ENCODE results near the gene ARV1.
A peak's percentile ranks its signal among the peaks of the same experiment; 100 is the strongest.
"Not testable (repeated sequence)": the region's sequence is repeated elsewhere in the genome, so short reads cannot be mapped to it uniquely, and the experiment has no call there.

The ARV1 gene

GRCh38 chr1:230976825-230977747, 1.8 kb upstream of the ARV1 start:
- DNase-seq (ENCODE audit: low spot score), result peak; percentile 51

- DNase-seq (ENCODE audit: low spot score), result peak; percentile 4
Measured at GRCh38 chr1:230977761-230978490, 968 bp upstream of the ARV1 start.

- no peak for DNase-seq (ENCODE audit: low spot score)
Measured at GRCh38 chr1:230979389-230979716, 459 bp downstream of the ARV1 start.

- DNase-seq (ENCODE audit: low spot score), result peak; percentile 5
Measured at GRCh38 chr1:230979952-230980351, 1.1 kb downstream of the ARV1 start.

GRCh38 chr1:230982696-230983095, 3.8 kb downstream of the ARV1 start:
- DNase-seq (ENCODE audit: low spot score), result no peak

- no peak for DNase-seq (ENCODE audit: low spot score)
Measured at GRCh38 chr1:230983811-230984210, 4.9 kb downstream of the ARV1 start.

GRCh38 chr1:230984622-230985515, 6.0 kb downstream of the ARV1 start:
- DNase-seq (ENCODE audit: low spot score), result not testable (repeated sequence)

GRCh38 chr1:230985711-230986110, 6.8 kb downstream of the ARV1 start:
- no peak for DNase-seq (ENCODE audit: low spot score)

GRCh38 chr1:230986976-230987375, 8.1 kb downstream of the ARV1 start:
- no peak for DNase-seq (ENCODE audit: low spot score)

GRCh38 chr1:230987448-230987847, 8.6 kb downstream of the ARV1 start:
- DNase-seq (ENCODE audit: low spot score), result no peak

- DNase-seq (ENCODE audit: low spot score), result no peak
Measured at GRCh38 chr1:230992100-230992774, 13.3 kb downstream of the ARV1 start.

- DNase-seq (ENCODE audit: low spot score), result no peak
Measured at GRCh38 chr1:230994860-230995259, 16.0 kb downstream of the ARV1 start.

- DNase-seq (ENCODE audit: low spot score), result no peak
Measured at GRCh38 chr1:231000201-231000600, 21.3 kb downstream of the ARV1 start.

GRCh38 chr1:231000639-231001038, 21.7 kb downstream of the ARV1 start:
- DNase-seq (ENCODE audit: low spot score), result no peak

- DNase-seq (ENCODE audit: low spot score), result no peak
Measured at GRCh38 chr1:231001892-231002291, 23.0 kb downstream of the ARV1 start.

- DNase-seq (ENCODE audit: low spot score), result not testable (repeated sequence)
Measured at GRCh38 chr1:231007535-231007934, 28.6 kb downstream of the ARV1 start.

- DNase-seq (ENCODE audit: low spot score), result no peak
Measured at GRCh38 chr1:231011360-231011759, 32.5 kb downstream of the ARV1 start.

- no peak for DNase-seq (ENCODE audit: low spot score)
Measured at GRCh38 chr1:231011963-231012362, 33.1 kb downstream of the ARV1 start.

- DNase-seq (ENCODE audit: low spot score), result no peak
Measured at GRCh38 chr1:231013391-231014015, 34.6 kb downstream of the ARV1 start.

- DNase-seq (ENCODE audit: low spot score), result no peak
Measured at GRCh38 chr1:231016234-231016633, 37.3 kb downstream of the ARV1 start.

- no peak for DNase-seq (ENCODE audit: low spot score)
Measured at GRCh38 chr1:231016966-231017365, 38.1 kb downstream of the ARV1 start.
